ENCODE measurements around the gene AVPR2. TPM values are rescaled to one million over a fixed set of nuclear protein-coding genes. Genes with fewer than 3 reads are reported as not detected.

AVPR2 gene
- total RNA-seq, 8 experiments from 2014 or later: 0.11 to 1.4 (median 0.19) TPM; not detected in 3

DNA sequence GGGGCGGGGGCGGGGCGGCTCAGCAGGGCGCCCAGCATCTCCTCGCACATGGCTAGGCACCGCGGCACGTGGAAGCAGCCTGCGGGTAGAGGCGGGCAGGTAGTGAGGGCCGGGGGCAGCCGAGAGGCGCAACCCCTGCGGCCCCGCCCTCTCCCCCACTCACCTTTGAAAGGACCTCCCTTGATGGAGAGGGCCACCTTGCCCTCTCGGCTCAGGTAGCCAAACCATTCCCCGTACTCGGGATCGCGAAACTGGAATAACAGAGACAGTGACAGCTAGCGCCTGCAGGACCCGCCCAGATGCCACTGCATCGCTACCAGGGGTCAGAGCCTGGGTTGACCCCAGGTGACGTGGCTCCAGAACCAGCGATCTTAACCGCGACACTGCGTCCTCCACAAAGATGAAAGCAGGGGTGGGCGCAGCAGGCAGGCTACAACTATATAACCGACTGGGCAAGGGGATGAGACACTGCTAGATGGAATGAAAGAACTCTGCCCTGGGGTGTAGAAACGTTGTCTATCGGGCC lies 30.9 kb downstream of the AVPR2 start:
- Histone ChIP-seq H3K27ac (peak overlapping the region in 1 of 2 donors; percentile 53), H3K4me1 (replicated peaks in 1 of 2) (peaks cover 6 to 7% of the 10 kb centered on the region in 2 donors), H3K4me3 (peak overlapping the region; percentile 64 to 96 (median 88))
- in situ Hi-C loops (cut with MboI; ENCODE audit: low pct_unique_long_range_greater_than_20kb in 2 of 9, low sequenced_read_pairs in 9 of 9, unreplicated experiment in 9 of 9): no loop called here
- peak in 2 of 8 experiments; percentile 2 for ATAC-seq (replicated peaks in 6 of 8)
- 38 to 74% methylated on average over 4 to 9 of the region's 32 CpGs; no CpG with 5 or more reads in 8 of the 10 experiments for WGBS, 10 experiments

DNA sequence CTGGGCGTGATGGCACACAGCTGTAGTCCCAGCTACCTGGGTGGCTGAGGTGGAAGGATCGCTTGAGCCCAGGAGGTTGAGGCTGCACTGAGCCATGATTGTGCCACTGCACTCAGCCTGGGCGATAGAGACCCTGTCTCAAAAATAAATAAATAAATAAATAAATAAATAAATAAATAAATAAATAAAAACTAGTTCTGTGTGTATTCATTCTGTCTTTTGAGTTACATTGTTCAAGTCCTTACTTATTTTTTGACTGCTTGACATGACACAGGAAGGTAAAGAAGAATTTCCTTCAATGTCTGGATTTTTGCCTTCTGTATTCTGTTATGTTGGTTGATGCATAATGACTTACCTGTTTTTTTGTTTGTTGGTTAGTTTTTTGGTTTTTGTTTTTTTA lies 32.6 kb downstream of the AVPR2 start:
- Histone ChIP-seq H3K4me3 (no peak overlapping the region), H3K4me1 (replicated peaks in 1 of 2) (peaks cover 6 to 7% of the 10 kb centered on the region in 2 donors), H3K27ac (no peak overlapping the region)
- WGBS, 10 experiments: 100% methylated on average over 1 to 3 of the region's 3 CpGs; no CpG with 5 or more reads in 8 of the 10 experiments
- in situ Hi-C loops (cut with MboI; ENCODE audit: low pct_unique_long_range_greater_than_20kb in 2 of 9, low sequenced_read_pairs in 9 of 9, unreplicated experiment in 9 of 9): no loop called here
- no peak for ATAC-seq (replicated peaks in 6 of 8)

DNA sequence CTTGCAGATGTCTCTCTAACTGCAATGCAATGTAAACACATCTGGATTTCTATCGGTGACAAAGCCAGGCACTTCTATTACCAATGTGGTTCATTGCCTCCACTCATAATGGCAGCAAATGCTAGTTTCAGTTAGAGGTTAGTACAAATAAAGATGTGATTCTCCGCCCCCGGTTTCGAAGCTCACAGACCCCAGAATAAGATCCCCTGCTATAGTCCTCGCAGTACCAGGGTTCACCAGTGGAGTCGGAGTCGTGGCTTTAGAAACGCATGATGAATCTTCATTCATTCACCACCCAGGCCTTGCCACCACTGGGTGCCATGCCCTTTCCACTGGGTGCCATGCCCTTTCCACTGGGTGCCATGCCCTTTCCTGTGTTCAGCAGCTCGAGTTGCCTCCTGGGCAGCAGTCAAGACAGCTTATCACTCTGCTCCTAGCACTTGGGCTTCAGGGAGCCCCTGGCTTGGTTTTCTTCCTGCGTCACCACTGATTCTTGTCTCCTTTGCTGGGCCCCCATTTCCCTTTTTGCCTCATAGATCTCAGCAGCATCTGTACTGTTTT lies 33.8 kb downstream of the AVPR2 start:
- Histone ChIP-seq H3K4me3 (no peak overlapping the region), H3K27ac (no peak overlapping the region), H3K4me1 (replicated peaks in 1 of 2) (peaks cover 6 to 7% of the 10 kb centered on the region in 2 donors)
- 56 to 100% (median 86%) methylated on average over 1 to 4 of the region's 10 CpGs; no CpG with 5 or more reads in 3 of the 10 experiments for WGBS, 10 experiments
- in situ Hi-C loops (cut with MboI; ENCODE audit: low pct_unique_long_range_greater_than_20kb in 2 of 9, low sequenced_read_pairs in 9 of 9, unreplicated experiment in 9 of 9): no loop called here
- ATAC-seq (replicated peaks in 6 of 8): no peak

DNA sequence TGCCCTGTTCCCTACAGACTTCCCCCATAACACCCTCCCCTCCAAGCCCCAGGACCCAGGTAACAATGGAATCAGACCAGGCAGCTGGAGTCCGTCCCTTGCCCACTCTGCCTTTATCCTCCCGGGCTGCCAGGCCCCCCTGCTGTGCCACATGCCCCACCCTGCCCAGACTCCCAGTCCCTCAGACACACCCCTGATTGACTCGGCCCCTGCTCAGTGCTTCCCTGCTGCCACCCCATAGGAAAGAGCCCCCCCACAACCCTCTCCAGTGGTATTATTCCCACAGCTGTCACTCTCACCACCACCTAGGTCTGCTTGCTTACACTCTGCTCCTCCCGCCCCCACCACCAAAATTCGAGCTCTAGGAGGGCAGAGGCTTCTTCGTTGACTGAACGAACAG lies 35.1 kb downstream of the AVPR2 start:
- ATAC-seq (replicated peaks in 6 of 8): no peak
- no CpG with 5 or more reads among the region's 7 CpGs for WGBS, 10 experiments
- Histone ChIP-seq H3K27ac (no peak overlapping the region), H3K4me3 (no peak overlapping the region), H3K4me1 (replicated peaks in 1 of 2) (peaks cover 5 to 6% of the 10 kb centered on the region in 2 donors)
- in situ Hi-C loops (cut with MboI; ENCODE audit: low pct_unique_long_range_greater_than_20kb in 2 of 9, low sequenced_read_pairs in 9 of 9, unreplicated experiment in 9 of 9): no loop called here

DNA sequence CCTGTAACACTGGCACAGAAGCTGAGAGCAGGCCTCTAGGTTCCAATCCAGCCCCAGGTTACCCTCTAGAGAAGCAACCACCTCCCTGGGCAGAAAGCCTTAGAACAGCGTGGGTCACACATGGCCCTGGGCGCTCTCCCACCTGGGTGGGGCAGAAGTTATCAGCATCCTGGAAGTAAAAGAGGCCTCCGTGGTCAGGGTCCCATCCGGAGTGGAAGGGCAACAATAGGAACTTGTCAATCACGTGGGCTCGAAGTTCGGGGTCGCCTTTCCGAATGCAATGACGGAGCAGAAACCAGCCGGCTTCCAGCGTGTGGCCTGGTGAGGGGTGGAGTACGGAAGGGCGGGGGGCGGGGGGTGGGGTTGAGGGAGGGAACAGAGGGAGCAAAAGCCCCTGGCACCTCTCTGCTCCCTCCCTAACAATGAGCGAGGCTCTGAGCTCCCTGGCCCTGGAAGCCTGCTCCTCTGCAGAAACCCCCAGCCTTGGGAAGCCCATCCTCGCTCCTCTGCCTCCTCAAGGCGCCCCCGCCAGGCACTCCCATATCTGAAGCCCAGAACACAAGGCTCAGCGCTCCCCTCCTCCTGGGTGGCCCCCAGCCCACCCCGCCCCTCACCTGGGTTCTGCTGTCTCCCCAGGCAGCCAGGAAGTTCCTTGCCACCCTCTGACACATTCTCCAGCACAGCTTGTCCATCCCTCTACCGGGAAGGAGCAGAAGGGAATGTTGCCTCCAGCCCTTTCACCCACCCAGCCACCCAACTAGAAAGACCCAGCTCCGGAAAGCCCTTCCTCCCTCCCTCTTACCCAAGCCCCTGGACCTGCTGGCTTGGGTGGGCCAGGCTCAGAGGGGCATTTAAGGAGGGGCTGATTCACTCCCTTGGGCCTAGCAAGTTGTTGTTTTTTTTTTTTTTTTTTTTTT lies 37.1 kb downstream of the AVPR2 start:
- peak in 2 of 8 experiments; percentile 26 to 29 for ATAC-seq (replicated peaks in 6 of 8)
- in situ Hi-C loops (cut with MboI; ENCODE audit: low pct_unique_long_range_greater_than_20kb in 2 of 9, low sequenced_read_pairs in 9 of 9, unreplicated experiment in 9 of 9): no loop called here
- Histone ChIP-seq H3K4me3 (no peak overlapping the region), H3K4me1 (replicated peaks in 1 of 2) (peaks cover 9% of the 10 kb centered on the region in 2 donors), H3K27ac (no peak overlapping the region)
- 0 to 75% methylated on average over 1 of the region's 23 CpGs; no CpG with 5 or more reads in 8 of the 10 experiments for WGBS, 10 experiments

DNA sequence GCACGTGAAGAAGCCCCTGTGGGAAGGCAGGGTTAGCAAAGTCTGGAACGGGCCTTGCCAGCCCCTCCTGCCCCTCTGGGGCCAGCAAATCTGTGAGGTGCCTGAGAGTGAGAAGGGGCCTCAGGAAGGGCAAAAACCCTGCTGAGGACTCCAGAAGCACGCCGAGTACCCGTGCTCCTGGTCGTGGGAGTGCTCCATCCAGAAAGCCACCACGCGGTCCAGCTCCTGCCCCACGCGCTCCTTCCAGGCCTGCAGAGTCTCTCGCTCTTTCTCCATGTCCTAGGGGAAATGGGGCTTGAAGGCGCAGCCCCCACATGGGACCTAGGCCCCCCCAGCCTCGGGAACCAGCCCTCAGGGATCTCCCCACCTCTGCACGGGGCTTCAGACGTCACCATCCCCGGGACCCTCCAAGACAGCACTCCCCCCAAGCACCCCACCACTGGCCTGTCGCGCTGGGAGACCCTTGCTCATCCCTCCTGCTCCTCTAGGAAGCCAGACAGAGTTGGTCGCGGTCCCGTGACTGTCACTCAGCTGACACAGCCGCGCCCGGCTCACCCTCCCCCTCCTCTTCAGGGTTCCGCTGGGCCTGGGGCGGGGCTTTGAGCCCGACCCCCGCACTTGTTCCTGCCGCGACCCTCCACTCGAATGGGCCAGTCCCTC lies 39.8 kb downstream of the AVPR2 start, which contains the start of gene RENBP:
TSS of gene RENBP (minus strand) at position 504 of the 660 bp plus-strand sequence. CDS start at position 471, 33 bp downstream.
- in situ Hi-C loops (cut with MboI; ENCODE audit: low pct_unique_long_range_greater_than_20kb in 2 of 9, low sequenced_read_pairs in 9 of 9, unreplicated experiment in 9 of 9): no loop called here
- Histone ChIP-seq H3K4me1 (replicated peaks in 1 of 2) (peaks cover 19 to 25% of the 10 kb centered on the region in 2 donors), H3K27ac (peak within 1 kb of the TSS in 1 of 2 donors; percentile 69), H3K4me3 (peak within 1 kb of the TSS; percentile 18 to 54 (median 38))
- ATAC-seq (replicated peaks in 6 of 8): peak; percentile 12 to 86 (median 80)
- WGBS, 10 experiments: 67% methylated on average over 1 of the region's 31 CpGs; no CpG with 5 or more reads in 9 of the 10 experiments

DNA sequence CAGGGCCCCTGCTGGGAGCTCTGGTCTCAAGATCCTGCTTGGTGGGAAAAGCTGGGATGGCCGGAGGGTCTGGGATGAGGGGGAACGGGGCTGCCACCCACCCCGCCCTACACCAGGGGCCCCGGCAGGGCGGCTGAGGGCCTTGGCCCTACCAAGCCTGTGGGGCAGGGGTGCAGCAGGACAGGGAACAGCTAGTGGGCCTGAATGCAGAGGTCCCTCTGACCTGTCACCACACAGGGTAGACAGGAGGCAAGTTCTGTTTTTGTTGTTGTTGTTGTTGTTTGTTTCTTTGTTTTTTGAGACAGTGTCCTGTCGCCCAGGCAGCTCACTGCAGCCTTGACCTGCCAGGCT lies 40.3 kb downstream of the AVPR2 start:
- peak in 2 of 8 experiments; percentile 4 to 5 for ATAC-seq (replicated peaks in 6 of 8)
- H3K4me3 ChIP-seq: peak overlapping the region; percentile 18 to 54 (median 38)
- in situ Hi-C loops (cut with MboI; ENCODE audit: low pct_unique_long_range_greater_than_20kb in 2 of 9, low sequenced_read_pairs in 9 of 9, unreplicated experiment in 9 of 9): no loop called here
- H3K27ac ChIP-seq: peak overlapping the region in 1 of 2 donors; percentile 69
- 40 to 100% methylated on average over 1 of the region's 6 CpGs; no CpG with 5 or more reads in 8 of the 10 experiments for WGBS, 10 experiments
- peaks cover 19 to 25% of the 10 kb centered on the region in 2 donors for H3K4me1 ChIP-seq (replicated peaks in 1 of 2)

DNA sequence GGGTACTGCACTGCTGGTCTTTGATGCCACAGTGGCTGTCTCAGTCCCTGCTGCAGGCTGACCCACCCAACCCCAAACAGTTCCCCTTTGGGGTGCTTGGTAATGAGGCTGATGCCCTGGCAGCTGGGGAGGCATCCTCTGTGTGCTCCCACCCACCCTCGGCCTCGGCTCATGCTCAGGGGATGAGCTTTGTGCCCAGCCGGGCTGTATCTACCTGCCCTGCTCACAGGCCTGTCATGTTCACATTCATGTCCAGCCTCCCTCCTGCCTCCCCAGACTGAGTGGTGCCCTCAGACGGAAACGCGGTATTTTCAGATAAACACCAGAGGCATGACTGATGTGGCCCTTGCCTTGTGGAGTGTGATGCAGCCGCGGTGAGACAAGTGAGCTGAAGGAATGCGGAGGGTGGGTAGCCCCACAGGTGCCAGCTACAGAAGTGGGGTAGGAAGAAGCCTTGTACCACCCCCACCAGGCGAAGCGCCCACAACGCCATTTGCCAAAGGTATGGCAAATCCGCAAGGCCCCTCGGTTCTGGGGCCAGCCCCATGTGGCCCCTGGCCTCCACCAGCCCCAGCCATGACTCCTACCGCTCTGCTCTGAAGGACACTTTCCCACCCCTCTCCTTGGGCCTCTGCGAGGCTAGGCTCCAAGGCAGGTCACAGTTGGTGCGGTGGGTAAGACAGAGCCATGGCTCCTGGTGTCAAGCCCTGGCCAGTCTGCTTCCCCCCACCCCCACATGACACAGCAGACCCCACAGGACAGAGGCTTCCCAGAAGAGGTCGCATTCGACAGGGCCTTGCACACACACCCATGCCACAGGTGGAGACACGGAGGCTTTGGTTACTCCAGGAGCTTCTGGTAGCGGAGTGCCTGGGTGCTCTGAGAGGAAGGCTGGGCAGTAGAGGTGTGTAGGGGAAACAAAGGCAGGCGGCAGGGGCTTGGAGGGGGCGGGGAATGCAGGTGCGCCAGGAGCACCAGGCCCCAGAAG lies 41.8 kb downstream of the AVPR2 start:
- H3K4me3 ChIP-seq: no peak overlapping the region
- peaks cover 19 to 25% of the 10 kb centered on the region in 2 donors for H3K4me1 ChIP-seq (replicated peaks in 1 of 2)
- no CpG with 5 or more reads among the region's 24 CpGs for WGBS, 10 experiments
- in situ Hi-C loops (cut with MboI; ENCODE audit: low pct_unique_long_range_greater_than_20kb in 2 of 9, low sequenced_read_pairs in 9 of 9, unreplicated experiment in 9 of 9): no loop called here
- no peak overlapping the region for H3K27ac ChIP-seq
- ATAC-seq (replicated peaks in 6 of 8): no peak

DNA sequence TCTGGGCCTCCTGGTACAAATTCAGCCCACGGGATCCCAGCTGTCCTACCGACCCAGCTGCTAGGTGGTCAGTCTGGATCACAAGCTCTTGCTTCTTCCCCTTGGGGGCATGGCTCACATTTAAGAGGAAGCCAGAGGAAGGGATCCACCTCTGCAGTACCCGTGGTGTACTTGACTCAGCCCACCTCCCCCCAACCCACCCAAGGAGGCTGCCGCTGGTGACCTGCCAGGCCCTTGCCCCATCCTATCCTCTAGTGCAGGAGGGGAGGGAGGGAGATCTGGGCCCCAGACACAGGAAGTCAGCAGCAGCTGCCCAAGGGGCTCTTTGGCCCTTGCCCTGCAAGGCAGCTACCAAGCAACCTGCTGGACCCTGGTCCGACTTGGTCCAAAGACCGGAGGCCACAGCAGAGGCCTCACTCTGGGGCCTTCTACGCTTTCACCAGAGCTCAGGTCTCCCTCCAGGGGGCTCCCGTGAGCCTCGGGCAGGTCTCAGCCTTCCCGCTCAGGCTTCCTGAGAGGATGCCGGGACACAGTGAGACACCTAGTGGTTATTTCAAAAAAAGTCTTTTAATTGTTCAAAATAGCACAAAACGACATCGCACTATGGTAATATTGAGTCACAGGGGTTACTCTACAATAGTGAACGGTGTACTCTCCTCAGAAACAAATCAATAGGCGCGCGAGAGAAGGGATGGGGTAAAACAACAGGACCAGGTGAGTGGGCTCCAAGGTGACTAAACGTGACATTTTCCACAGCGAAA lies 42.7 kb downstream of the AVPR2 start:
- Histone ChIP-seq H3K27ac (peak overlapping the region; percentile 55 to 58), H3K4me1 (replicated peaks in 1 of 2) (peaks cover 19 to 25% of the 10 kb centered on the region in 2 donors), H3K4me3 (no peak overlapping the region)
- peak; percentile 48 to 80 (median 63) for ATAC-seq (replicated peaks in 6 of 8)
- 0 to 34% methylated on average over 1 to 8 of the region's 19 CpGs; no CpG with 5 or more reads in 8 of the 10 experiments for WGBS, 10 experiments
- in situ Hi-C loops (cut with MboI; ENCODE audit: low pct_unique_long_range_greater_than_20kb in 2 of 9, low sequenced_read_pairs in 9 of 9, unreplicated experiment in 9 of 9): no loop called here

DNA sequence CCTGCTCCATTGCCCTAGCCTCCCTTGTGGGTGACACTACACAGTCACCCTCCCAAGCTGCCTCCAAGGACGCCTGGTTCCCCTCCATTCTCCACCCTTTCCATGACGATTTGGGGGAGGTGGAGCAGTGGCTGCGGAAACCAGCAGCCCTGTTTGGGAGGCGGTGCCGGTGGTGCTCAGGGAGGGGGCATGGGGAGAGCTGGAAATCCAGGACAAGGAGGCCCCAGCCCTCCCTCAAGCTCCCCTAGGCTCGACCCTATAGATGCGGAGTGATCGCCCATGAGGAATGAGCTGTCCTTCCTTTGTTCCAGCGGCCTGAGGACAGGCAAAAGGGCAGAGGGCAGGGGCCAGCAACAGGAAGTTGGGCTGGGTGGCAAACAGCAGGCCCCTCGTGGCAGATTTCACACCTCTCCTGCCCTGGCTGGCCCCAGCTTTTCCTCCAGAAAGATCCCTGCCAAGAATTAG lies 43.6 kb downstream of the AVPR2 start:
- 0 to 89% (median 15%) methylated on average over 1 to 6 of the region's 10 CpGs; no CpG with 5 or more reads in 6 of the 10 experiments for WGBS, 10 experiments
- in situ Hi-C loops (cut with MboI; ENCODE audit: low pct_unique_long_range_greater_than_20kb in 2 of 9, low sequenced_read_pairs in 9 of 9, unreplicated experiment in 9 of 9): no loop called here
- Histone ChIP-seq H3K4me1 (replicated peaks in 1 of 2) (peaks cover 20 to 26% of the 10 kb centered on the region in 2 donors), H3K27ac (peak overlapping the region in 1 of 2 donors; percentile 55), H3K4me3 (no peak overlapping the region)
- peak in 3 of 8 experiments; percentile 2 to 10 (median 6) for ATAC-seq (replicated peaks in 6 of 8)

Measured in motor neuron (in vitro differentiated cells).